HL-60/S4 treated with phorbol 12-myristate 13-acetate at 8.2 ng/mL for 4 days and 3 days (cell line): ENCODE measurements around the gene LIN52.

Experiments used
- in situ Hi-C: fragments of 300-500 bp; cut with MboI; formaldehyde crosslinking; loops from 2 replicates; pipeline ENCODE4 v1.15.0; 2022; ENCODE audit warnings: low sequenced_read_pairs

Gene LIN52

DNA sequence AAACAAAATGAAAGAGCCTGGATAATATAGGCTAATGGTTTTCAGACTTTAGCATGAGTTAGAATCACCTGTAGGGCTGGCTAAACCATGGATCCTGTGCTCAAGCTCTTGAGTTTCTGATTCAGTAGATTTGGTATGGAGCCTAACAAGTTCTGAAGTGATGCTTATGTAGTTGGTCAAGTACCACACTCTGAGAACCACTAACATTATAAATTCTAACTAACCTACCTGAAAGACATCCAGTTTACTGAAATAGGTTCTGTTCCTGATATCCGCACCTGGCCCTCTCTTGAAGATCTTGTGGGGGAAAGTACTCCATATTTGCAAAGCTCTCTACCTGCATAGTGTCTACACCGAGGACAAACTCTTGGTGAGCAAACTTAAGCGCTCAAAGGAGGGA, 95.1 kb downstream of the LIN52 start:
- in situ Hi-C loops, result no loop called here

GRCh38 chr14:74190927-74191575, 106.3 kb downstream of the LIN52 start:
- in situ Hi-C loops, result no loop called here

DNA sequence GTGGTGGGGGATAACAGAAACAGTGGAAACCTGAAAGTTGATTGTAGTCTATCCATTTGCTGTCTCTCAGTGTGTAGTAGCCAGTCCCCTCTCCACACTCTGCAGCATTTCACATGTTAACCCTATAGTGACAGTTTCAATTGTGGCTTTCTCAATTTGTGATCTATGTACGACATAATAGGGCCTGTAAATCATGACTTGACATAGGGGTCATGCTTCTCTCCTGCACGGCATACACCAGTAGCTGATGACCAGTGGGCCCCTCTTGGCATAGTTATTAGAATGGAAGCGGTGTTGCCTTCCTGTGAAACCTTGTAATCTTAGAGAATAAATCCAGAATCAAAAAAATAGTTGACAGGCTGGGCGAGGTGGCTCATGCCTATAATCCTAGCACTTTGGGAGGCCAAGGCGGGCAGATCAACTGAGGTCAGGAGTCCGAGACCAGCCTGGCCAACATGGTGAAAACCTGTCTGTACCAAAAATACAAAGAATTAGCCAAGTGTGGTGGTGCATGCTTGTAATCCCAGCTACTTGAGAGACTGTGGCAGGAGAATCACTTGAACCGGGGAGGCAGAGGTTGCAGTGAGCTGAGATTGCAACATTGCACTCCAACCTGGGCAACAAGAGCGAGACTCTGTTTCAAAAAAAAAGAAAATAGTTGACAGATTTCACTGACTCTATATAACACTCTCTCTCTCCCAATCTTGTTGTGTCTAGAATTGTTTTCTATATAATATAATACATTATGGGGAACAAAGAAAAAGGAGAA, 109.9 kb downstream of the LIN52 start:
- in situ Hi-C loops, result no loop called here

GRCh38 chr14:74195623-74196022, 110.9 kb downstream of the LIN52 start:
- in situ Hi-C loops, result no loop called here

DNA sequence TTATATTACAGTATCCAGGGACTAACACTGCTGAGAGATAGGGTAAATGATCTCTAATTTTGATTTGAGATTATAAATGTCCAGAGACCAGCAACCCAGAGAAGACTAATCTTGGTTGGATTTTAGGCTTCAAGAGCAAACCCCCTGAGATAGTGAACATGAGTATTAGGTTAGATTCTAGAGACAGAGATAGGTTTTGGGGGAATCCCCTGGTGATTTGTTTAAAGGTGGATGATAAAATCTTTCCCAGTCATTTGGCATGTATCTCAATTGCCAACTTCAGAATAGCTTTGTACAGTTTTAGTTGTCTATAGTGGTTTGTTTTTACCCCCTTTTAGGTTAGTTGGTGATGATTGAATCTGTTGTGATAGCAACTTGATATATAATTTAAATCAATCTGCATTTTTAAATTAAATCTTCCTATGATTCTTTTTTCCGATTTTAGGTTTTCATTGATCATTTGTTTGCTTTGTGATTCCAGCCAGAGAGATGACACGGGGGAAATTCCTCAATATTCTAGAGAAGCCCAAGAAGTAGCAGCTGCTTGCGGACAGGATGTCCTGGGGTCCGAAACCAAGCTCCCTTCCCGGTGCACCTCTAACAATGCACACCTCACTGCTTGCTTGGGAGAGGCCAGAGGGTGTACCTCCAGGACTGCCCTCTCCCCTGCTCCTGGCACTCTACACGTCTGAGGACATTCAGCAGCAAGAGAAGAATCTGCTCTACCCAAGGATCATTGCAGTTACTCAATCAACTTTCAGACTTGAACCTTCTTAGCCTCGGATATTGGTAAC, 113.9 kb downstream of the LIN52 start:
- in situ Hi-C loops, result no loop called here

DNA sequence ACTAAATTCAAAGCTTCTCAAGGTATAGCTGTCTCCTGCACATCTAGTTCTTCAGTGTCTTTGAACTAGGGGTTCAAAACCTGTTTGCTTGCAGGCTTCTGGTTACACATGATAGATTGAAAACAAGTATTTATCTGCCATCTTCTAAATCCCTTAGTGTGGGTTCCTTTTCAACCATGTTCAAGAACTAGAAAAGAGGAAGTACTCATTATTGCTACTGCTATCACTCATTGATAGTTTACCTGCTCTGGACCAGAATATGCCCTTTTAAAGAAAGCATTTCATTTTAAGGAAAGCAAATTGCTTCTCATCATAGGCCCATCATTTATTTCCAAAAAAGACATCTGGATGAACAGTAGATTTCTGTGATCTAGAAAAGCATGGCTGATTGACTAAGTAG, 117.4 kb downstream of the LIN52 start:
- in situ Hi-C loops, result no loop called here

DNA sequence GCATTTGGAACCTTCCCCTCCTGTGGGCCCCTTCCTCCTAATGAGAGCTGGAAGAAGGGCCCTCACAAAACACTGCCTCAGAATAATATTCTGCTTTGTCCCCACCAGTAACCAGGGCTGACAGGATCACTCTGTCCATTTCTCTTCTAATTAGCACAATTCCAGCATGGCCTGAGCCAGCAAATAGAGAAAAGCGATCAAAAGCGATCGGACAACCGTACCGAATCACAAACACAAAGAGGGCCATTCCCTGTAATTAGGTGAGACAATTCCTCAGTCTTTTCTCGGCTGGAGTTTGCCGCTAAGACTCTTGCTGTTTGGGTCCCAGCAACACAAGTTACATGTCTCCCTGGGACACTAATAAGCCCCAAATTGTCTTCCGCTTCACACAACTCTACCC, 118.9 kb downstream of the LIN52 start:
- in situ Hi-C loops, result no loop called here

GRCh38 chr14:74204491-74204890, 119.7 kb downstream of the LIN52 start:
- in situ Hi-C loops, result no loop called here

GRCh38 chr14:74205882-74206281, 121.1 kb downstream of the LIN52 start:
- in situ Hi-C loops, result no loop called here

DNA sequence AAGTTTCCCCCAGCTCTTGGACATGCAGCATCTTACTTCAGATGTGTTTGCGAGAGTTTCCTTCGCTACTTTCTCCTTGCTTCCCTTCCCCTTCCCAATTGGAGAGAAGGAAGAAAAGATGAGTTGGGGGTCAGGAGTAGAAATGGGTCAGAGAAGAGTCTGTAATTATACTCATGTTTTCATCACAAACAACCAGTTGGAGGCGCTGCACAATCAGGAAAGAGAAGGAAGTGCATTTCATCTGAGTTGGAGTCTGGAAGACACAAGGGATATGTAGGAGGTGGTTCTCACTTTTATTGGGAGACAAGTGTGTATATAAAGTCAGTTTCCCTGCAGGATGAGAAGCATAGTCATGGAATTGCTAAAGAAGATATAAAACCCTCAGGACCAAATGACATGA, 123.2 kb downstream of the LIN52 start:
- in situ Hi-C loops, result no loop called here

DNA sequence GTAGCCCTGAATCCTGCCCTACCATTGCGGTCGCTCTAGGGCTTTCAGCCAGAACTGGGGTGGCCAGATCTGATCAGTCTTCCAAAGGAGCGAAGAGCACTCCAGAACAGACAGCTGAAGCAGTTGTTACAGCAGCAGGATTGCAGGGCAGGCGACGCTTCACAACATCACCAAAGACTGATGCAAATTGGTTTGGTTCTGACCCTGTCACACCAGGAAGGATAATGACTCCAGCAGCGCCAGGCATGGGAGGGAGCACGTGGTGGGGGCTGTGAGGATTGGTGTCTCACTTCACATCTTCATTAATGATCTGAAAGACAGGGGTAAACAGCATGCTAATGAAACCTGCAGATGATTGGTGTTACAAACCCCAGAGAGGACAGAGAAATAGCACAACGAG, 123.9 kb downstream of the LIN52 start:
- in situ Hi-C loops, result no loop called here

GRCh38 chr14:74211945-74212580, 127.3 kb downstream of the LIN52 start:
- in situ Hi-C loops, result no loop called here

GRCh38 chr14:74213907-74214803, 129.4 kb downstream of the LIN52 start:
- in situ Hi-C loops, result no loop called here

GRCh38 chr14:74216671-74217070, 131.9 kb downstream of the LIN52 start:
- in situ Hi-C loops, result no loop called here

DNA sequence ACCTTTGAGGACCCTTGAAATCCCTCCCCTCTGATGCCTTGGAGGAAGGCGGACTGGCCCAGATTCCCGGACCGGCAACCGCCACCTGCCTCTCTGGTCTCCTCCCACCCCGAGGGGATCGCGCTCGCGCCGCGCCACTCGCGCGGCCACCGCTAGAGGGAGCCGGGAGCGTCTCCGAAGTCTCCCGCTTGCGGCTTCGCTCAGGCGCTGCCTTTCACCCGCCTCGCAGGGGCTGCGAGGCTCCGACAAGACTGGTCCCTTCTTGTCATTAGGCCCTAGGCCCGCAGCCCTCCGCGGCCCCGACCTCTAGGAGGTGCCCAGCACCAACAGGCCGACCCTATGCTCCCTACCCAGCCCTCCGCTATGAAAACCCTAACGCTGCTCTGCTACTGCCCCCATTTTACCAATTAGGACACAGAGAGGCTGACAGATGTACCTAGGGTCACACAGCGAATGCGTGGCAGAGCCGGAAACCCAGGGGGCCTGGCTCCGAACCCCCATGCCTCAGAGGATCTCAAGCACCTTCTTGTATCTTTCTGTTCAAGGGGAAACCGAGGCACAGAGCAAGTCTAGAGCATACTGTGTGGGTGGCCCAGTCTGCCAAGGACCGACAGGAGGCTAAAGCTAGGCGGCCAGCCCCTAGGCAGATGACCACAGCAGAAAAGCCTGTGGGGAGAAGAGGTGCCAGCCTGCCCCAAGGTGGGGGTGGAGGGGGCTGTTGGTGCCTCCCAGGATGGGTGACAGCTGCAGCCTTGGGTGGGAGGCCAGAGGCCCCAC, 133.1 kb downstream of the LIN52 start:
- in situ Hi-C loops, result no loop called here

DNA sequence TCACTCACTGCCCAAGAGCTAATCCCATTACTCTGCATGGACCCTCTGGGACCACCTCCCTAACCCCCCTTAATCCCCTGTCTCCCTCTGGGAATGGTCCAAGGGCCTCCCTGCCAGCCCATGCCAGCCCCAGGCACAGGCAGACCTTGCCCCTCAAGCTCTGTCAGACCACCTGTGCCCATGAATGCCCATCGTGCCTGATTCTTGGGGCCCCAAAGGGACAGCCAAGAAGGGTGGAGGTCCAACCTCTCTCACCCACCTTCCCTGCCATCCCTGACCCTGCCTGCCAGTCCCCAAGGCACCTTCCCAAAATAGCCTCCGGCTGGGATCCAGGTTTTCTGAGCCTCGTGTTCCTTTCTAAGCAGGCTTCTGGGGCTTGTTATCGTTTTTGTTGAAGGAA, 133.7 kb downstream of the LIN52 start:
- in situ Hi-C loops, result no loop called here

- in situ Hi-C loops, result no loop called here
Observed at GRCh38 chr14:74219277-74220205, 134.8 kb downstream of the LIN52 start.

GRCh38 chr14:74220991-74221390, 136.2 kb downstream of the LIN52 start:
- in situ Hi-C loops, result no loop called here

GRCh38 chr14:74221741-74222140, 137.0 kb downstream of the LIN52 start:
- in situ Hi-C loops, result no loop called here
